Endothelial cell of umbilical vein (primary cell): ENCODE measurements around the gene EEF1G. TPM values are rescaled to one million over a fixed set of nuclear protein-coding genes. Genes with fewer than 3 reads are reported as not detected.

Experiments used
- BruUV-seq: library from RNA; stranded (reverse); fragments of 400-500 nt; replicated peaks from 2 replicates; lab custom pipeline; 2021; lab: Mats Ljungman, UMichigan
- CTCF ChIA-PET: fragments of 300-600, 350-600 bp; sonication (Branson Sonifier 250); formaldehyde crosslinking; loops from one replicate; lab custom pipeline; 2021; ENCODE audit warnings: antibody characterized with exemption, inconsistent platforms; lab: Charles Lee
- POLR2A ChIA-PET: fragments of 300-600, 350-600 bp; sonication (Branson Sonifier 250); formaldehyde crosslinking; loops from one replicate; lab custom pipeline; 2021; ENCODE audit warnings: antibody characterized with exemption, inconsistent platforms; lab: Charles Lee
- DNase-seq: peaks from one replicate; pipeline ENCODE4 v3.0.0-alpha.2; 2011; ENCODE audit warnings: low read depth, low spot score
- FAIRE-seq: peaks from 2 replicates; lab custom pipeline; 2011; peaks lifted over from hg19 to GRCh38; lab: Jason Lieb, UNC
- H2AFZ ChIP-seq: 2 replicates; pipeline ENCODE4 v1.6.0; 2012; ENCODE audit warnings: low read depth, low read length, control low read depth, inconsistent platforms
- H3K27ac ChIP-seq: 2 replicates; pipeline ENCODE4 v1.5.1; 2011; ENCODE audit warnings: low read depth, mild to moderate bottlenecking, control low read depth, low read length, moderate library complexity; ENCODE audit not compliant: insufficient read depth
- H3K27me3 ChIP-seq, 2 experiments: 2 replicates each; pipeline versions ENCODE4 v1.6.0 to v1.6.1; 2011; ENCODE audit warnings: low read length in 2 of 2, mixed read lengths in 1 of 2; ENCODE audit not compliant: control insufficient read depth in 2 of 2, insufficient read depth in 2 of 2
- H3K36me3 ChIP-seq, 2 experiments: 2 replicates in 1 of 2; 3 replicates in 1 of 2; pipeline ENCODE4 v1.5.1; 2011; ENCODE audit warnings: low read length in 2 of 2, mild to moderate bottlenecking in 1 of 2, moderate library complexity in 1 of 2; ENCODE audit not compliant: control insufficient read depth in 2 of 2, insufficient read depth in 2 of 2; ENCODE audit errors: extremely low read depth in 1 of 2
- H3K4me1 ChIP-seq: 3 replicates; pipeline ENCODE4 v1.5.1; 2011; ENCODE audit warnings: mild to moderate bottlenecking, low read length; ENCODE audit not compliant: control insufficient read depth, insufficient read depth; ENCODE audit errors: extremely low read depth
- H3K4me2 ChIP-seq: 2 replicates; pipeline ENCODE4 v1.6.1; 2011; ENCODE audit warnings: low read length, control low read depth, mixed read lengths; ENCODE audit not compliant: insufficient read depth
- H3K4me3 ChIP-seq, 3 experiments: fragments of 200-600 bp in 1 of 3; sonication (generic), shearing (Covaris generic) in 1 of 3; replicated peaks in 1 of 3; 2 replicates each; pipeline ENCODE4 v1.5.1; 2011 to 2016; ENCODE audit warnings: control low read depth in 3 of 3, low read length in 3 of 3, mild to moderate bottlenecking in 2 of 3, inconsistent platforms in 1 of 3, low read depth in 1 of 3, moderate library complexity in 1 of 3; ENCODE audit not compliant: insufficient read depth in 1 of 3
- H3K79me2 ChIP-seq: 2 replicates; pipeline ENCODE4 v1.6.0; 2012; ENCODE audit warnings: low read length, inconsistent platforms; ENCODE audit not compliant: control insufficient read depth, insufficient read depth
- H3K9ac ChIP-seq: replicated peaks from 2 replicates; pipeline ENCODE3; 2011; ENCODE audit warnings: low read length, control low read depth; ENCODE audit not compliant: insufficient read depth; ENCODE audit errors: extremely low read depth
- H3K9me1 ChIP-seq: replicated peaks from 3 replicates; pipeline ENCODE4 v1.6.0; 2011; ENCODE audit warnings: mild to moderate bottlenecking, low read length; ENCODE audit not compliant: control insufficient read depth, insufficient read depth; ENCODE audit errors: extremely low read depth
- H3K9me3 ChIP-seq: replicated peaks from 2 replicates; pipeline ENCODE4 v1.5.1; 2012; ENCODE audit warnings: low read length, inconsistent platforms; ENCODE audit not compliant: control insufficient read depth, insufficient read depth
- H4K20me1 ChIP-seq: replicated peaks from 2 replicates; pipeline ENCODE3; 2011; ENCODE audit warnings: mild to moderate bottlenecking, low read length; ENCODE audit not compliant: control insufficient read depth, insufficient read depth; ENCODE audit errors: extremely low read depth
- FOS ChIP-seq: IDR thresholded peaks from 2 replicates; pipeline ENCODE4 v1.6.1; 2011; ENCODE audit warnings: mild to moderate bottlenecking, low read length, moderate library complexity, borderline replicate concordance; ENCODE audit not compliant: insufficient read depth
- MYC ChIP-seq: IDR thresholded peaks from one replicate; pipeline ENCODE4 v1.6.1; 2011; ENCODE audit warnings: mild to moderate bottlenecking, low read depth, low read length
- POLR2A ChIP-seq: IDR thresholded peaks from 2 replicates; pipeline ENCODE4 v1.6.1; 2012; ENCODE audit warnings: low read depth, mild to moderate bottlenecking, control low read depth, low read length
- POLR2AphosphoS5 ChIP-seq: IDR thresholded peaks from 2 replicates; pipeline ENCODE4 v1.6.1; 2012; ENCODE audit warnings: low read depth, mild to moderate bottlenecking, control low read depth, low read length, moderate library complexity; ENCODE audit not compliant: insufficient read depth
- dilution Hi-C: fragments of 300-500 bp; cut with MboI; formaldehyde crosslinking; loops from one replicate; pipeline ENCODE4 v1.15.0; 2019; ENCODE audit warnings: low sequenced_read_pairs; ENCODE audit not compliant: extremely low pct_ligation_motif_present
- intact Hi-C: fragments of 100-400 bp; cut with micrococcal nuclease; formaldehyde crosslinking; loops from one replicate; pipeline ENCODE4 v1.10.0; 2022
- polyA plus RNA-seq, 4 experiments: library from polyadenylated mRNA; depleted of rRNA in 3 of 4; stranded (reverse) in 3 of 4; unstranded in 1 of 4; fragments of >200 nt; gene quantifications; 2 replicates each; pipeline versions ENCODE4 v1.2.1 to v1.2.3, GENCODE V29; 2011 to 2012; ENCODE audit warnings: missing spikeins in 1 of 4
- total RNA-seq: library from RNA; stranded (reverse); gene quantifications from 2 replicates; pipeline ENCODE4 v1.2.3, GENCODE V29; 2021
- TF ChIP-seq, protein P1 (sequence below): IDR thresholded peaks from 2 replicates; pipeline ENCODE4 v1.6.1; 2011; ENCODE audit not compliant: insufficient read depth, insufficient read length
- TF ChIP-seq, protein P2 (sequence below), 2 donors: IDR thresholded peaks; 1 replicate in 1 of 2; 2 replicates in 1 of 2; pipeline ENCODE4 v1.5.1; 2011; ENCODE audit warnings: low read length in 2 of 2, mild to moderate bottlenecking in 2 of 2, moderate library complexity in 2 of 2, control low read depth in 1 of 2, inconsistent platforms in 1 of 2, low read depth in 1 of 2; ENCODE audit not compliant: insufficient read depth in 1 of 2; ENCODE audit errors: extremely low read depth in 1 of 2

Gene EEF1G
- total and polyA plus RNA-seq, 2 donors (not counting 3 experiments of a cell fraction or from before 2014, with no cell fraction given), result 1,341 to 2,133 TPM

DNA sequence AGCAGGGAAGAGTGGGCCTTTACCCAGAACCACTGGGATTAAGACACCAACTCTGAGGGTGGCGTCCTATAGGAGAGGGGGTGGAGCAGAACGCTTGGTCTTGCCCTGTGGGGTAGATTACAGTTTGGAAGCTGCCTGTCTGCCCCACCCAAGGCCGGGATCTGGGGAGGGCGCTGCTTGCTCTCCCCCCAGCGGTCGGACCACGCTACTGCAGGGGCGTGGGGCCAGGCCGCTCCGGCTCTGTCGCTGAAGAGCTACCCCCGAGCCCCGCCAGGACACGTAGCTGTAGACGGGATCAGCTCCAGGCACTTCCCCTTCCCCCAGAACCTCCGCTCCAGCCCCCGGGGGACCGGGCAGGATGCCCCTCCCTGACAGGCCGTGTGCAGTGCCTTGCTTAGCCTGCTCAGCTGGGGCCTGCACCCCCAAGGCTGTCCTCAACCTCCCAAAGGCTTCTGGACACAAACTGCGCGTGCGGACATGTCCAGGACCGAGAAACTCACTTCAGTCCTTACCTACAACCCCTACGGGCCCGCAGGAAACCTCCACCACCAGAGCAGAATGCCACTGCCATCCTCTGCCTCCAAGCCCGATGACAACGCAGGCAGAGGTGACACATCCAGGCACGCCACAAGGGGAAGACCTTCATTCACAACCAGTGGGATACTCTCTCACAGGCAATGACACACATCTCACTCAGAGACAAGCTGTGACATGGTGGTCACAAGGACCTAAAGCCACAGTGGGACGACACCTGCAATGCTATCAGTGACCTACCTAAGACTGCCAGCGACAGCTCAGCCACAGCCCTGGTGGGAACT, 30.7 kb downstream of the EEF1G start:
- no peak for FAIRE-seq
- H3K4me1 ChIP-seq, result peaks cover 64% of the 10 kb centered on the region
- peak overlapping the region; percentile 48 for H3K4me2 ChIP-seq
- intact Hi-C loops (loop anchor here (1.0 to 5.0 kb wide), 4 partner anchors 46 to 161 kb away; no protein-coding TSS in a partner anchor), dilution Hi-C loops (no loop called here)
- peak overlapping the region in 2 of 3 experiments; percentile 53 to 55 for H3K4me3 ChIP-seq
- no TSS peak for BruUV-seq
- H3K27me3 ChIP-seq, result no peaks in the 10 kb centered on the region
- H3K36me3 ChIP-seq, result no peaks in the 10 kb centered on the region
- H3K27ac ChIP-seq, result peak overlapping the region; percentile 12
- ChIA-PET POLR2A (interaction anchor here (1.3 to 1.6 kb wide), 3 partner anchors 18 to 118 kb away, joined by 4 to 10 read pairs (median 5); partner anchors contain the start of gene EEF1G), CTCF (interaction anchor here (0.5 to 11.2 kb wide), 52 partner anchors 10 to 593 kb away, joined by 3 to 377 read pairs (median 6); partner anchors contain the start of genes B3GAT3, EEF1G, LBHD1 and MTA2)
- peak; percentile 75 for DNase-seq
- H3K79me2 ChIP-seq, result peaks cover 85% of the 10 kb centered on the region
- H4K20me1 ChIP-seq, result peaks cover 7% of the 10 kb centered on the region
- H3K9me3 ChIP-seq, result no peaks in the 10 kb centered on the region
- no peak overlapping the region for H2AFZ ChIP-seq
- H3K9ac ChIP-seq, result peak overlapping the region; percentile 28
- TF ChIP-seq FOS (no peak), POLR2A (no peak), MYC (no peak), POLR2AphosphoS5 (peak; percentile 70)
- TF ChIP-seq, protein P1, sequence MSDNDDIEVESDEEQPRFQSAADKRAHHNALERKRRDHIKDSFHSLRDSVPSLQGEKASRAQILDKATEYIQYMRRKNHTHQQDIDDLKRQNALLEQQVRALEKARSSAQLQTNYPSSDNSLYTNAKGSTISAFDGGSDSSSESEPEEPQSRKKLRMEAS, result no peak
- TF ChIP-seq, protein P2, sequence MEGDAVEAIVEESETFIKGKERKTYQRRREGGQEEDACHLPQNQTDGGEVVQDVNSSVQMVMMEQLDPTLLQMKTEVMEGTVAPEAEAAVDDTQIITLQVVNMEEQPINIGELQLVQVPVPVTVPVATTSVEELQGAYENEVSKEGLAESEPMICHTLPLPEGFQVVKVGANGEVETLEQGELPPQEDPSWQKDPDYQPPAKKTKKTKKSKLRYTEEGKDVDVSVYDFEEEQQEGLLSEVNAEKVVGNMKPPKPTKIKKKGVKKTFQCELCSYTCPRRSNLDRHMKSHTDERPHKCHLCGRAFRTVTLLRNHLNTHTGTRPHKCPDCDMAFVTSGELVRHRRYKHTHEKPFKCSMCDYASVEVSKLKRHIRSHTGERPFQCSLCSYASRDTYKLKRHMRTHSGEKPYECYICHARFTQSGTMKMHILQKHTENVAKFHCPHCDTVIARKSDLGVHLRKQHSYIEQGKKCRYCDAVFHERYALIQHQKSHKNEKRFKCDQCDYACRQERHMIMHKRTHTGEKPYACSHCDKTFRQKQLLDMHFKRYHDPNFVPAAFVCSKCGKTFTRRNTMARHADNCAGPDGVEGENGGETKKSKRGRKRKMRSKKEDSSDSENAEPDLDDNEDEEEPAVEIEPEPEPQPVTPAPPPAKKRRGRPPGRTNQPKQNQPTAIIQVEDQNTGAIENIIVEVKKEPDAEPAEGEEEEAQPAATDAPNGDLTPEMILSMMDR (IDR thresholded peaks at IDR 0.05; ENCODE audit: extremely low read depth in 1 of 2, insufficient read depth in 1 of 2, low read depth in 1 of 2, low read length in 2 of 2), result peak; percentile 98 to 100
- H3K9me1 ChIP-seq, result no peaks in the 10 kb centered on the region
